OCI-LY7 (cell line): Measurements from ENCODE around the gene RAB8B.

Source experiments
- EZH2phosphoT487 ChIP-seq: fragments of 200-600 bp; sonication (generic); IDR thresholded peaks from 2 replicates; pipeline ENCODE4 v1.6.1; 2018; ENCODE audit warnings: low read depth, borderline replicate concordance, mild to moderate bottlenecking, mixed run types, antibody characterized with exemption, low read length, moderate library complexity, mixed read lengths
- TF ChIP-seq, protein P1 (sequence below): fragments of 200-600 bp; sonication (generic); conservative IDR thresholded peaks from 2 replicates; pipeline ENCODE4 v1.5.1; 2014; ENCODE audit warnings: mild to moderate bottlenecking, antibody characterized with exemption, low read length, moderate library complexity, mixed read lengths

GRCh38 chr15:63194302-63194701, 4.9 kb downstream of the RAB8B start:
- TF ChIP-seq, protein P1, sequence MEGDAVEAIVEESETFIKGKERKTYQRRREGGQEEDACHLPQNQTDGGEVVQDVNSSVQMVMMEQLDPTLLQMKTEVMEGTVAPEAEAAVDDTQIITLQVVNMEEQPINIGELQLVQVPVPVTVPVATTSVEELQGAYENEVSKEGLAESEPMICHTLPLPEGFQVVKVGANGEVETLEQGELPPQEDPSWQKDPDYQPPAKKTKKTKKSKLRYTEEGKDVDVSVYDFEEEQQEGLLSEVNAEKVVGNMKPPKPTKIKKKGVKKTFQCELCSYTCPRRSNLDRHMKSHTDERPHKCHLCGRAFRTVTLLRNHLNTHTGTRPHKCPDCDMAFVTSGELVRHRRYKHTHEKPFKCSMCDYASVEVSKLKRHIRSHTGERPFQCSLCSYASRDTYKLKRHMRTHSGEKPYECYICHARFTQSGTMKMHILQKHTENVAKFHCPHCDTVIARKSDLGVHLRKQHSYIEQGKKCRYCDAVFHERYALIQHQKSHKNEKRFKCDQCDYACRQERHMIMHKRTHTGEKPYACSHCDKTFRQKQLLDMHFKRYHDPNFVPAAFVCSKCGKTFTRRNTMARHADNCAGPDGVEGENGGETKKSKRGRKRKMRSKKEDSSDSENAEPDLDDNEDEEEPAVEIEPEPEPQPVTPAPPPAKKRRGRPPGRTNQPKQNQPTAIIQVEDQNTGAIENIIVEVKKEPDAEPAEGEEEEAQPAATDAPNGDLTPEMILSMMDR: no peak
- TF ChIP-seq EZH2phosphoT487: no peak
